Keratinocyte (primary cell): ENCODE measurements around the gene SRRD. TPM values are rescaled to one million over a fixed set of nuclear protein-coding genes. Genes with fewer than 3 reads are reported as not detected.

Source experiments
- DNase-seq: peaks from one replicate; pipeline ENCODE4 v3.0.0-alpha.2; 2011; ENCODE audit warnings: low read depth, missing footprints, low spot score
- FAIRE-seq: peaks from 2 replicates; lab custom pipeline; 2011; peaks lifted over from hg19 to GRCh38; lab: Jason Lieb, UNC
- H2AFZ ChIP-seq: 2 replicates; pipeline ENCODE4 v1.6.0; 2012; ENCODE audit warnings: low read length, control low read depth, inconsistent platforms; ENCODE audit not compliant: control insufficient read depth
- H3K27ac ChIP-seq: 2 replicates; pipeline ENCODE4 v1.5.1; 2011; ENCODE audit warnings: low read length; ENCODE audit not compliant: control insufficient read depth, insufficient read depth
- H3K27me3 ChIP-seq: 3 replicates; pipeline ENCODE4 v1.6.0; 2011; ENCODE audit warnings: low read length; ENCODE audit not compliant: control insufficient read depth, insufficient read depth; ENCODE audit errors: extremely low read depth
- H3K36me3 ChIP-seq, 2 experiments: 2 replicates in 1 of 2; 3 replicates in 1 of 2; pipeline ENCODE4 v1.5.1; 2011; ENCODE audit warnings: low read length in 2 of 2, mild to moderate bottlenecking in 1 of 2; ENCODE audit not compliant: control insufficient read depth in 2 of 2, insufficient read depth in 2 of 2; ENCODE audit errors: extremely low read depth in 1 of 2
- H3K4me1 ChIP-seq: 3 replicates; pipeline ENCODE4 v1.5.1; 2011; ENCODE audit warnings: low read length; ENCODE audit not compliant: control insufficient read depth, insufficient read depth; ENCODE audit errors: extremely low read depth
- H3K4me2 ChIP-seq: 3 replicates; pipeline ENCODE4 v1.6.0; 2011; ENCODE audit warnings: low read depth, low read length; ENCODE audit not compliant: control insufficient read depth, insufficient read depth; ENCODE audit errors: extremely low read depth
- H3K4me3 ChIP-seq, 3 experiments: fragments of 200-600 bp in 1 of 3; sonication (generic) in 1 of 3; 2 replicates in 2 of 3; 3 replicates in 1 of 3; pipeline ENCODE4 v1.5.1; 2011 to 2016; ENCODE audit warnings: low read length in 3 of 3, mild to moderate bottlenecking in 3 of 3, control low read depth in 2 of 3, inconsistent platforms in 1 of 3, low read depth in 1 of 3, mixed read lengths in 1 of 3, mixed run types in 1 of 3, moderate library complexity in 1 of 3; ENCODE audit not compliant: control insufficient read depth in 2 of 3, insufficient read depth in 2 of 3; ENCODE audit errors: extremely low read depth in 1 of 3
- H3K79me2 ChIP-seq: 2 replicates; pipeline ENCODE4 v1.6.0; 2012; ENCODE audit warnings: low read length; ENCODE audit not compliant: control insufficient read depth, insufficient read depth
- H3K9ac ChIP-seq: 3 replicates; pipeline ENCODE4 v1.6.0; 2011; ENCODE audit warnings: low read length; ENCODE audit not compliant: control insufficient read depth, insufficient read depth; ENCODE audit errors: extremely low read depth
- H3K9me1 ChIP-seq: 3 replicates; pipeline ENCODE4 v1.6.0; 2011; ENCODE audit warnings: low read length; ENCODE audit not compliant: control insufficient read depth, insufficient read depth; ENCODE audit errors: extremely low read depth
- H3K9me3 ChIP-seq: 2 replicates; pipeline ENCODE4 v1.5.1; 2012; ENCODE audit warnings: low read depth, low read length; ENCODE audit not compliant: control insufficient read depth
- H4K20me1 ChIP-seq: 3 replicates; pipeline ENCODE4 v1.6.0; 2011; ENCODE audit warnings: low read length; ENCODE audit not compliant: control insufficient read depth, insufficient read depth; ENCODE audit errors: extremely low read depth
- EZH2 ChIP-seq: IDR thresholded peaks from one replicate; pipeline ENCODE4 v1.6.1; 2012; ENCODE audit warnings: inconsistent platforms, mild to moderate bottlenecking, low read length, moderate library complexity
- dilution Hi-C: fragments of 300-500 bp; cut with MboI; formaldehyde crosslinking; loops from one replicate; pipeline ENCODE4 v1.7.0; 2020; ENCODE audit warnings: low sequenced_read_pairs; ENCODE audit not compliant: extremely low pct_ligation_motif_present
- polyA plus RNA-seq, 5 experiments: library from polyadenylated mRNA; depleted of rRNA in 3 of 5; stranded (reverse) in 3 of 5; stranded (forward) in 1 of 5; unstranded in 1 of 5; fragments of >200 nt; gene quantifications; 1 replicate in 1 of 5; 2 replicates in 3 of 5; 3 replicates in 1 of 5; pipeline versions ENCODE4 v1.2.1 to v1.2.3, GENCODE V29; 2011 to 2012; ENCODE audit warnings: missing spikeins in 2 of 5, low read depth in 1 of 5, low replicate concordance in 1 of 5
- TF ChIP-seq, protein P1 (sequence below), 3 experiments: IDR thresholded peaks in 1 of 3; conservative IDR thresholded peaks in 1 of 3; optimal IDR thresholded peaks in 1 of 3; 2 replicates in 2 of 3; 3 replicates in 1 of 3; pipeline versions ENCODE3 to v1.5.1; 2011; ENCODE audit warnings: low read length in 3 of 3, mild to moderate bottlenecking in 3 of 3, moderate library complexity in 2 of 3, control low read depth in 1 of 3, inconsistent platforms in 1 of 3; ENCODE audit not compliant: insufficient read depth in 2 of 3; ENCODE audit errors: extremely low read depth in 1 of 3

Gene SRRD
- polyA plus RNA-seq, 1 donor (not counting 4 experiments of a cell fraction or from before 2014, with no cell fraction given) = 45.0 TPM

GRCh38 chr22:26499188-26499703, 15.6 kb downstream of the SRRD start:
- peaks cover 43 to 50% of the 10 kb centered on the region in 2 experiments for H3K36me3 ChIP-seq
- no peak overlapping the region for H3K9ac ChIP-seq
- no peaks in the 10 kb centered on the region for H3K79me2 ChIP-seq
- no peaks in the 10 kb centered on the region for H3K9me3 ChIP-seq
- no peak overlapping the region for H3K27ac ChIP-seq
- no peak overlapping the region for H2AFZ ChIP-seq
- no peaks in the 10 kb centered on the region for H3K27me3 ChIP-seq
- no peak overlapping the region for H3K4me2 ChIP-seq
- no peak for DNase-seq
- TF ChIP-seq, protein P1, sequence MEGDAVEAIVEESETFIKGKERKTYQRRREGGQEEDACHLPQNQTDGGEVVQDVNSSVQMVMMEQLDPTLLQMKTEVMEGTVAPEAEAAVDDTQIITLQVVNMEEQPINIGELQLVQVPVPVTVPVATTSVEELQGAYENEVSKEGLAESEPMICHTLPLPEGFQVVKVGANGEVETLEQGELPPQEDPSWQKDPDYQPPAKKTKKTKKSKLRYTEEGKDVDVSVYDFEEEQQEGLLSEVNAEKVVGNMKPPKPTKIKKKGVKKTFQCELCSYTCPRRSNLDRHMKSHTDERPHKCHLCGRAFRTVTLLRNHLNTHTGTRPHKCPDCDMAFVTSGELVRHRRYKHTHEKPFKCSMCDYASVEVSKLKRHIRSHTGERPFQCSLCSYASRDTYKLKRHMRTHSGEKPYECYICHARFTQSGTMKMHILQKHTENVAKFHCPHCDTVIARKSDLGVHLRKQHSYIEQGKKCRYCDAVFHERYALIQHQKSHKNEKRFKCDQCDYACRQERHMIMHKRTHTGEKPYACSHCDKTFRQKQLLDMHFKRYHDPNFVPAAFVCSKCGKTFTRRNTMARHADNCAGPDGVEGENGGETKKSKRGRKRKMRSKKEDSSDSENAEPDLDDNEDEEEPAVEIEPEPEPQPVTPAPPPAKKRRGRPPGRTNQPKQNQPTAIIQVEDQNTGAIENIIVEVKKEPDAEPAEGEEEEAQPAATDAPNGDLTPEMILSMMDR (optimal IDR thresholded peaks at IDR 0.05 in 1 of 3, IDR thresholded peaks at IDR 0.05 in 1 of 3, conservative IDR thresholded peaks at IDR 0.05 in 1 of 3; ENCODE audit: extremely low read depth in 1 of 3, insufficient read depth in 2 of 3, low read length in 3 of 3) = no peak
- TF ChIP-seq EZH2 = no peak
- no peaks in the 10 kb centered on the region for H3K9me1 ChIP-seq
- peaks cover 2% of the 10 kb centered on the region for H3K4me1 ChIP-seq
- H4K20me1 ChIP-seq = no peaks in the 10 kb centered on the region
- no peak overlapping the region for H3K4me3 ChIP-seq
- FAIRE-seq = no peak
- dilution Hi-C loops = no loop called here

DNA sequence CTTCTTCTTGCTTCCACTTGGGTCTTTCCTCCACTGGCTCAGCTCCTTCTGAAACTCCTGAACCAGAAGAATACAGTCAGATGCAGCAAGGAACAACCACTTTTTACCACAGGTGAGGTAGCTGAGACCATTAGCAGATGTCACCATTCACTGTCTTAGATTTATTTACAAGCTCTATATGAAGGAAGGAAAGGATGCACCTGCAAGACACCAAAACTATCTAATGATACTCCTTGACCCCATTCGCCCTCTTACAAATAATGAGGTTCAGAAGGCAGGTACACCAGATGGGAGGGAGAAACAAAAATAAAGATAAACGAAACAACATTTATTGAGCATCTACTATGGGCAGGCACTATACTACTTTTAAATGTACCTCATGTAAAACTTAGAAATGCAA, 18.3 kb downstream of the SRRD start:
- FAIRE-seq (no peak), DNase-seq (no peak)
- no peaks in the 10 kb centered on the region for H3K79me2 ChIP-seq
- no peaks in the 10 kb centered on the region for H4K20me1 ChIP-seq
- H3K27ac ChIP-seq = no peak overlapping the region
- no peak overlapping the region for H2AFZ ChIP-seq
- TF ChIP-seq EZH2 = no peak
- TF ChIP-seq, protein P1 (optimal IDR thresholded peaks at IDR 0.05 in 1 of 3, IDR thresholded peaks at IDR 0.05 in 1 of 3, conservative IDR thresholded peaks at IDR 0.05 in 1 of 3; ENCODE audit: extremely low read depth in 1 of 3, insufficient read depth in 2 of 3, low read length in 3 of 3) = no peak
- dilution Hi-C loops = no loop called here
- H3K4me2 ChIP-seq = no peak overlapping the region
- no peak overlapping the region for H3K9ac ChIP-seq
- no peaks in the 10 kb centered on the region for H3K9me1 ChIP-seq
- H3K9me3 ChIP-seq = no peaks in the 10 kb centered on the region
- no peaks in the 10 kb centered on the region for H3K4me1 ChIP-seq
- H3K36me3 ChIP-seq = peaks cover 36 to 45% of the 10 kb centered on the region in 2 experiments
- H3K27me3 ChIP-seq = no peaks in the 10 kb centered on the region
- H3K4me3 ChIP-seq = no peak overlapping the region
